Endometrium (tissue), 2 donors: ENCODE results near the gene CEBPG.

Experiments used
- FAIRE-seq: peaks from 2 replicates; lab custom pipeline; 2012; peaks lifted over from hg19 to GRCh38; lab: Jason Lieb, UNC
- donor health status: control.
- donor health status: control.

The CEBPG gene

DNA sequence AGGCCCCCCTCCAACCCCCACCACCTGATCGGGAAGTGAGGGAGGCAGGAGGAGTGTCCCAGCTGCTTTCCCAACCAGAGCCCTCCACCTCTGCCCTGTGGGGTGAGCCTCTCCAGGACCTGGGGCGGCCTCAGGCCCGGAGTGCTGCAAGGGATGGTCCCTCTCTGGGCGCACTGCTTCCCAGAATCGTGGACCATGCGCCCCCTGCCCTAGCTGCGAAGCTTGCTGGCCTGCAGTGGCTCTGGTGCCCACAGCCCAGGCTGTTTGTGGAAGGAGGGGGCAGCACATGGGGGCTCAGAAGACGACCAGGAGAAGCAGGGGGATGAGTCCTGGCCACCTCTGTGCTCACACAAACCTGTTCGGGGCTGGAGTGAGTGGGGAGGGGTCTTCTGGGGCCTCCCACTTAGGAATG, 33.6 kb downstream of the CEBPG start:
- no peak for FAIRE-seq

GRCh38 chr19:33407716-33408115, 34.2 kb downstream of the CEBPG start:
- no peak for FAIRE-seq

DNA sequence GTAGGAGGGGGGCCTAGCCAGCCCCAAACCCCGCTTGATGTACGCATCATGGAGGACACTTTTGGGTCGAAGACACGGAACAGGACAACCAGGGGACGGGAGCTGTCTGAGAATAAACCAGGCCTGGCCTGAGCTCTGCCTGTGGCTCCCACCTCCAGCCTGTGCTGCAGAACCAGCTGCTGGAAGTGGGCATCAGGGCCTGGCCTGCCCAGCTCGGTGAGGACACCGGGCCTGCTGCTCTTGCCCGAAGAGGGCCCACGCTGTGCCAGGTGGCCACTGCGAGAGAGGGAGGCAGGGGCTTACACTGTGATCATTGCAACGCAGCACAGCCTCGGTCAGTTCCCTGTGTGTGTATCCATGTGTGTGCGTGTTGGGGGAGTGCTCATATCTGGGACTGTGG, 34.6 kb downstream of the CEBPG start:
- FAIRE-seq: no peak

DNA sequence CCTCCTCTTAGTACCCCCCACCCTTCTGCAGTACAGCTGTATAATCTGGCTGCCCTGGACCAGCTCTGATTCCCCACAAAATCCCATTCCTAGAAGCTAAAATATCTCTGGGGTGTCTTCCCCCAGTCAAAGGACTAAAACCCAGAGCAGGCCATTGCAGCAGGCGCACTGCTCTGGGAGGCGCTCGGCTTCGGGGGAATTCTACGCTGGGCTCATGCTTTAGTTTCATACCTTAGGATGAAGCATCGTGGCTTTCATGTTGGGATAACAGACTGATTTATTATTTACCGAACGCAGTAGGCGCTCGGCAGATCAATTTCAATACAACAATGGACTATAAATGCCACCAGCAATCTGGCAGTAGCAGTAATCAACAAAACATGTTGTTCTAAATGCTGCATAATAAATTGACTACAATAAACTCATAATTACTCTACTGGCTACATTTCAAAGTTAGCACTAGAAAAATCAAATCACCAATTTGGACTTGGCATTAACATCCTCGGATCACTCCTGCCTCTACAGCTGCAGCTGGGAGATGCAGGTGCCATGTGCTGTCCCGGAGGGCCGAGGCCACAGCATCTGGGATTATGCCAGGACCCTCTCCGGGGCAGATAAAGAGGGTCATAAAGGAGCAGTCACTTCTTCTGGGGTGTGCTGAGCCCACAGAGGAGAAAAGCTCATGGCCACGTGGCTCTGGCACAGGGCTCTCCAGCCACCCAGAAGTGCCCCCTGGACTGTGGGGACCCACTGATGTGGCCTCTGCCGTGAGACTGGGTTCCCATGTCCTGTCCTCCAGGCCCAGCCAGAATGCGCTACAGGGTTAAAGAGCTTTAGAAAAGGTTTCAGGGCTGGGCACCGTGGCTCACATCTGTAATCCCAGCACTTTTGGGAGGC, 35.3 kb downstream of the CEBPG start:
- no peak for FAIRE-seq

DNA sequence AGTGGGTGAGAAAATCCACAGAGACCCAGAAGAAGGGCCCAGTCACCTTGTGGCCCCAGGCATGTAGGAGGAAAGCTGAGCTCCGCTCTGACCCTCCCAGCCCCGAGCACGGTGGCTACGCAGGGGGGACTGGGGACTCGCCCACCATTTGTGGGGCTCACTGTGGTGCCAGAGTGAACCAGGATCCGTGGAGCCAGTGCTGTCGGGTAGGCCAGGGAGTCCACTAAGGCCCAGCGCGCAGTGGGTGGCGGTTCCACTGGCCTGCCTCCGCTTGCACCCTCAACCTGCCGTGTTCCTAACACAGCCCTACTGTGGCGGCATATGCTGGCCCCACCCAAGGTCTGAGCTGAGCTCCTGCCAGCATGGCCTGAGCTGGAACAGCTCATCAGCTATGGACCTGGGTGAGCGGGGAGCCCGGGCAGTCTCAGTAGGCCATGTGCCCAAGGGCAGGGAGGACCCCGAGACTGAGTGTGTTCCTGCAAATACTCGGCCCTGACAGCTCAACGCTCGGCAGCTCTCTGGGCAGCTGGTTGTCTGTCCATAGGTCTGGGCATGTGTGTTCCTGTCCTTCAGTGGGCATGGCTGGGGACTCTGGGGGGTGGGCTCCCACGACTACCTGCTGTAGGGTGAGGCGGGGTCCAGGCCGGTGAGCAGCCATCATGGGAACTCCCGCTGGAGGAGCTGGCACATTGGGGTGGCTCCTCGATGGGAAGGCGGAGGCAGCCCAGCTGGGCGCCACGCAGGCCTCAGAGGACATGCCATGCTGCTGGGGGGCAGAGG, 36.6 kb downstream of the CEBPG start:
- no peak for FAIRE-seq

GRCh38 chr19:33410915-33411401, 37.4 kb downstream of the CEBPG start:
- FAIRE-seq: no peak

DNA sequence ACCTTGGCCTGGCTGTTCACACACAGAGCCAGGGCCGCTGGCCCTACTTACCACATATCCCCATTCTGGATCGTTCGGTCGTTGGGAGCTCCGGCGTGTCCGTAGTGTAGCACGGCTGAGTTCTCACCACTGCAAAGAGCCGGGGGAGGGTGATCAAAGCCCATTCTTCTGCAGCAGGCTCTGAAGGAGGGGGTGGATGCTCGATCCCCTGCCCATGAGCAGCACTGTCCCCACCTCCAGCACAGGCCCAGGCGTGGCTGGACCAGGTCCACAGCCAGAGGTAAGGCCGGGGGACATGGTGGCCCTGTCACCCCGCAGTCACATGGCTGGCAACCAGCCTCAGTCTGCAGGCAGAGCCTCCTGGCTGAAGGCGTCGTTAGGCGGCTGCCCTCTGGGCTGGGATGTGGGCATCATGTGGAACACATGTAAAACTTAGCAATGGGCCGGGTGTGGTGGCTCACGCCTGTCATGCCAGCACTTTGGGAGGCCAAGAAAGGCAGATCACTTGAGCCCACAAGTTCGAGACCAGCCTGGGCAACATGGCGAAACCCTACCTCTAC, 38.2 kb downstream of the CEBPG start:
- FAIRE-seq: no peak

DNA sequence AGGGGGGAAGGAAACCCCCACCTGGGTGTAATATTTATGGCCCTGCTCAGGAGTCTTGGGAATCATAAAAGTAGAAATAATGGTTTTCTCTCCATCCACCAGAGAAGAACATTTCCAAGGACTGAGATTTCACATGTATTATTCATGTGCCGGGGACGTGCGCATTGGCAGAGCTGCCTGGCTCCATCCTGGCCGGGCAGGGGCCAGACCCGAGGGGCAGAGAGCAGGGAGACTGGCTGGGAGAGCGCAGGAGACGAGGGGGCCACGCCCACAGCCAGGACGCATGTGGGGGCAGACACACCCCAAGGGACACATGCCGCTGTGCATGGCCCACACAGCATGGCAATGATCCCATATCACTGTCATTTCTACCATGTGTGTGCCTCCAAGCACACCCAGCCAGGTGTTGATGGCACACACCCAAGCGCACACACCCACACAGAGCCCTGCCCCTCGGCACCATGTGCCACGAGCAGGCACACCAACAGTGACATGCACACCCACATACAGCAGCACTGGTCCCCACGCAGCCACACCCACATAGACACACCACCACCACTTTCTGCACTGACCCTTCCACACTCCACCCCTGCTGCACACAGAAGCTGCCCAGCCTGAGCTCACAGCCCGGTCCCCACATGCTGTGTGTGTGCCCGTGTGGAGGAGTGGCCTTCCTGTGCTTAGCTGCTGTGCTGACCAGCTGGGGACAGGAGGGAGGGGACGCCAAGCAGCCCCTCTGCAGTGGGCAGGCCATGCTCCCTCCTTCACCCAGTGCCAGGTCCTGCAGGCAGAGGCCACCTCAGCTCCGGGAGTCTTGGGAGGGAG, 39.3 kb downstream of the CEBPG start:
- FAIRE-seq: no peak

- FAIRE-seq: no peak
Measured at GRCh38 chr19:33413426-33413725, 39.9 kb downstream of the CEBPG start.

DNA sequence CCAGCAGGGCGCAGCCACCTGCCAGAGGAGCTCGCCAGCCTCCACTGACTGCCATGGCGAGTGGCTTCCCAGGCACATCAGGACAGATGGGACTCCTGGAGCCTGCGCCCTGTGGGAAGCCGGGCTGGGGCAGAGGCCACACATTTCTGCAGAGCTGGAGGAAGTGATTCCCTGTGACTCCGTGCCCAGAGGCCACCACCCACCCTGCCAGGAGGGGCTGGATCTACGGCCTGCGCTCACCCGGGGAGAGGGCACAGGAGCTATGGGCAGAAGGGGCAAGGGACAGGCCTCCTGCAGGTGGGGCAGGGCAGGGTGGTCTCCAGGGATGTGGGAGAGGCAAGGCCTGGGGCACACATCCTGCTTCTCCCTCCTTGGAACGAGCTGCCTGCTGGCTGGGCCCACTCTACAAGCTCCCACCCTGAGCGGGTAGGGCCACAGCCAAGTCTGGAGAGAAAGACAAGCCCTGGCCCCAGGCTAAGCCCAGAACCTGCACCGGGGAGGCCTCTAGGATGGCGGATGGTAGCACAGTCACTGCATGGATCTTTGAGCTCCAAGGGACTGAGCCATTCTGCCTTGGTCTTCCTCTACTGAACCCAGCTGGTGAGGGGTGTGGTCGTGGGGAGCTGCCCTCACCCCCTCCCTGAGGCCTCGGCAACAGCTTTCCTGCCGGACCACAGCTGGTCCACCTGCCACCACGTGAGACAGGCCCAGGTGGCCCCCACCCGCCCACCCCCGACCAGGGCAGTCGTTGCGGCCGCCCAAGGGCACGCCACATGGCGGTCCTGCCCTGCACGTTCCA, 40.6 kb downstream of the CEBPG start:
- FAIRE-seq: no peak

- no peak for FAIRE-seq
Measured at GRCh38 chr19:33414667-33415605, 41.4 kb downstream of the CEBPG start.

DNA sequence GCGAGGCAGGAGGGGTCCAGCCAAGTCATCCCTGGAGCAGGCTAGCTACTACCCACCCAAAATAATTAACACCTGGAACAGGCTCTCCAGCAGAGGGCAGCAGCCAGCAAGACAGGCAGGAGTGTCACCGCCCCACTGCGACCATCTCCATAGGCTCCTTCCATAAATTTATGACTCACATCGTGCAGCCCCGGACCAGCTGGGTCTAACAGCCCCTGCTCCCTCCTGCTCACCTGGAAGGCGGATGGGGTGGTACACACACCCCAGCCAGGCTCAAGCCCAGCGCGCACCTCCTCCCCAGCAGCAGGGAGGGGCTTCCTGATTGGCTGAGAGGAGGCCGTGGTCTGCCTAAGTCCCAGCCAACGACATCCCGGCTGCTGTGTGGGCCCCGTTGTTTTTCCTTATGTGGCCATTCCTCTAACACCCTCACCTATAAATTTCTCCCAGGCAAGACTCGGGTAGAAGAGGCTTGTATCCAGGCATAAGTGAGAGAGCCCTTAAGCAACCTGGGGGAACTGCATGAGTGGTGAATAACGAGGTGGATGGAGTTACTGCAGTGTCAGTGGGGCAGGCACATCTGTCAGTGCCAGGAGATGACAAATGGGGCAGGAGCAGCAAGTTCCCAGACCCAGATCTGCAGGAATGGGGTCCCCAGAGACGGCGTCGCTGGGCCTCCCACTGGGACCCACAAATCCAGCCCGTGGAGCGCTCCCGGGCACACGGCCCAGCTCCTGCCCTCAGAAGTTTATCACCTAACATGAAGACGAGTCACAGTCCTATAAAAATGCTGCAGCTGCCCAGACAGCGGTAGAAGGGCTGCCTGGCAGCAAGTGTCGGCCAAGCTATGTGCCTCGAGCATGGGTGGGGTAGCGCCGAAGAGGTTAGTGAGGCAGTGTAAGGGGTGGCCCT, 43.1 kb downstream of the CEBPG start:
- no peak for FAIRE-seq

- no peak for FAIRE-seq
Measured at GRCh38 chr19:33417751-33418150, 44.2 kb downstream of the CEBPG start.

GRCh38 chr19:33418461-33418860, 45.0 kb downstream of the CEBPG start:
- FAIRE-seq: no peak

DNA sequence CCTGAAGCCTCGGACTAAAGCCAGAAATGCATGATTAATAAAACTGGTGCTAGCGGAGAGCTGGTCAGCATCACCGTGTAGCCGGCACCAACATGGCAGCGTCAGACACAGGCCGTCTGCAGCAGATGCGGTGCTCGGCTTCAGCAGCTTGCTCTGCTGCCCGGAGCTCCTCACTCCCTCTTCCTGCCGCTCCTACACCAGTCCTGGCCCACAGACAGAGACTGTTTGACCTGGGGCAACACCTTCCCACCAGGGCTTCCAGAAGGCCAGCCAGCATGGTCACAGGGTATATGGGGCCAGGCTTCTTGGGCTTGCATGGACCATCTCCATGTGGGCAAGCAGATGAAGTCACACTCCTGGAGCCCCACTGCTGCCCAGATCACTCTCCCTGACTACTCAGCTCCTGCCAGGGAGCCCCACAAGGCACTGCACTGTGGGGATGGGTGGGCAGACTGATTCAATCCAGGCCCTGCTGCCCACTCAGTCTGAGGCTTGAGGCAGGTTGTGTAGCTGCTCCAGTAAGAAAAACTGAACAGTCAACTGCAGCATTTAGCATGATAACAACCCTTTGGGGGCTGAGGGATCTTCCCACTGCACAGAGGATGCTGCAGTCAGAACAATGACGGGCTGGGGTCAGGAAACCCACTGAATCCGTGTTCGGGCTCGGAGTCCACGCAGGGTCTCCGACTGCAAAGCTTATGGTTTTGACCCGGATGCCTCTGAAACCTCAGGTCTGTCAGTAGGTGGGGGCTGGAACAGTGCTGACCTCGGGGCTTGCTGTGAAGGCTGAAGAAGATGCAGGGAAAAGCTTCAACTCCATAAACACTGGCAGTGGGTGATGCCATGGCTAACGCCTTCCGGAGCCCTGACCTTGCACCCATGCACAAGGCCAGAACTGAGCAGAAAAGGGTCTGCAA, 45.6 kb downstream of the CEBPG start:
- no peak for FAIRE-seq

DNA sequence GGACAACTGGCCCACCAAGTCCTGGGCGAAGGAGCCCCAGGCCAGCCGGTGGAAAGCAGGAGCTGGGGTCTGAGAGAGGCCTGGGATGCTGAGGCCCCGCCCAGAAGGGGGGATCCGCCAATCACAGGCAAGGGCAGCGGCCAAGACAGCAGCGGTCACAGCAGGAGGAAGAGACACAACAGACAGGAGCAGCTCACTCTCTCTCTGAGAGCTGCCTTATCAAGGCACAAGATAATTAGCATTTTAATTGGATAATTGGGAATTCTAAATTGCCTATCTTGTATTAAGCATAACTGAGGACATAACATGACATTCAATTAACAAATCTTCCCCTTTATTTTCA, 46.2 kb downstream of the CEBPG start:
- no peak for FAIRE-seq

GRCh38 chr19:33420821-33421220, 47.3 kb downstream of the CEBPG start:
- FAIRE-seq: no peak

DNA sequence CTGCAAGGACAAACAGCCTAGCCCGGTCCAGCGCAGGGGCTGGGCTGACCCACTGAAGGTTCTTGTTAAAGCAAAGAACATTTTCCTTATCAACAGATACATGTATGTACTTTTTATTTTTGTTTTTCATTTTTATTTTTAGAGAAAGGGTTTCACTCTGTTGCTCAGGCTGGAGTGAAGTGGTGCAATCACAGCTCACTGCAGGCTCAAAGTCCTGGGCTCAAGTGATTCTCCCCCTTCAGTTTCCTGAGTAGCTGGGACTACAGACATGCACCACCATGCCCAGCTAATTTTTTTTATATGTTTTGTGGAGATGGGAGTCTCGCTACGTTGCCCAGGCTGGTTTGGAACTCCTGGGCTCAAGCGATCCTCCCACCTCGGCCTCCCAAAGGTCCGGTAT, 47.9 kb downstream of the CEBPG start:
- no peak for FAIRE-seq
